Endodermal cell (in vitro differentiated cells): ENCODE data around the gene BSCL2. TPM values are rescaled to one million over a fixed set of nuclear protein-coding genes. Genes with fewer than 3 reads are reported as not detected.
"Not testable (repeated sequence)": the region's sequence is repeated elsewhere in the genome, so short reads cannot be mapped to it uniquely, and the experiment has no call there.

Experiments
- DNase-seq: peaks from one replicate; pipeline ENCODE4 v3.0.0-alpha.2; 2017
- H3K27ac ChIP-seq: 2 replicates; pipeline ENCODE4 v1.5.1; 2013; ENCODE audit warnings: mild to moderate bottlenecking, low read depth, low read length, moderate library complexity
- H3K27me3 ChIP-seq: 2 replicates; pipeline ENCODE4 v1.6.1; 2013; ENCODE audit warnings: mild to moderate bottlenecking, low read length, moderate library complexity; ENCODE audit not compliant: insufficient read depth, control insufficient read depth, poor library complexity, severe bottlenecking
- H3K36me3 ChIP-seq: 2 replicates; pipeline ENCODE4 v1.7.0; 2013; ENCODE audit warnings: mild to moderate bottlenecking, low read length, moderate library complexity; ENCODE audit not compliant: control insufficient read depth, insufficient read depth
- H3K4me1 ChIP-seq: one replicate; pipeline ENCODE4 v1.7.0; 2013; ENCODE audit warnings: low read length; ENCODE audit not compliant: control insufficient read depth, insufficient read depth
- H3K4me3 ChIP-seq: 2 replicates; pipeline ENCODE4 v1.5.1; 2013; ENCODE audit warnings: mild to moderate bottlenecking, low read length, moderate library complexity
- H3K9ac ChIP-seq: 2 replicates; pipeline ENCODE4 v1.6.1; 2013; ENCODE audit warnings: mild to moderate bottlenecking, low read length, moderate library complexity; ENCODE audit not compliant: poor library complexity, severe bottlenecking; ENCODE audit errors: extremely low read depth
- H3K9me3 ChIP-seq: 2 replicates; pipeline ENCODE4 v1.6.1; 2013; ENCODE audit warnings: mild to moderate bottlenecking, low read length, moderate library complexity; ENCODE audit not compliant: control insufficient read depth
- H3K27ac Mint-ChIP-seq: 2 replicates; pipeline ENCODE4 v1.8.0; 2020; ENCODE audit warnings: mixed read lengths
- H3K27me3 Mint-ChIP-seq: 2 replicates; pipeline ENCODE4 v1.8.0; 2021; ENCODE audit warnings: mild to moderate bottlenecking, mixed read lengths; ENCODE audit not compliant: insufficient read depth
- H3K36me3 Mint-ChIP-seq: 2 replicates; pipeline ENCODE4 v1.8.0; 2020; ENCODE audit warnings: low read depth, mixed read lengths
- H3K4me1 Mint-ChIP-seq: 2 replicates; pipeline ENCODE4 v1.8.0; 2020; ENCODE audit warnings: mixed read lengths
- H3K4me3 Mint-ChIP-seq: 2 replicates; pipeline ENCODE4 v1.8.0; 2020; ENCODE audit warnings: mild to moderate bottlenecking, moderate library complexity, mixed read lengths
- H3K9me3 Mint-ChIP-seq: 2 replicates; pipeline ENCODE4 v1.8.0; 2020; ENCODE audit warnings: mild to moderate bottlenecking, mixed read lengths
- WGBS, 2 experiments: methylation state at CpG; one replicate each; pipeline versions ENCODE4 v1.1.5 to v1.1.7; 2013; ENCODE audit warnings: missing lambda C conversion rate in 2 of 2, mixed read lengths in 1 of 2; ENCODE audit not compliant: insufficient coverage in 1 of 2, insufficient read length in 1 of 2; 5-methylcytosine and 5-hydroxymethylcytosine counted together
- total RNA-seq, 2 donors: library from RNA; stranded (reverse); fragmentation: NEBNext Ultra II Directional in 1 of 2; extraction: Animal tissue kit (Norgen Biotek cat#: 25700) in 1 of 2; gene quantifications; 2 replicates in 1 of 2; 3 replicates in 1 of 2; pipeline ENCODE4 v1.2.1, GENCODE V29; 2021
- TF ChIP-seq, protein P1 (sequence below): fragments of 200-600 bp; sonication (generic); conservative IDR thresholded peaks from 2 replicates; pipeline ENCODE4 v1.5.0; 2021; ENCODE audit warnings: antibody characterized with exemption, mild to moderate bottlenecking

The BSCL2 gene
- total RNA-seq, 2 donors from 2014 or later: 68.6 to 77.2 TPM

DNA sequence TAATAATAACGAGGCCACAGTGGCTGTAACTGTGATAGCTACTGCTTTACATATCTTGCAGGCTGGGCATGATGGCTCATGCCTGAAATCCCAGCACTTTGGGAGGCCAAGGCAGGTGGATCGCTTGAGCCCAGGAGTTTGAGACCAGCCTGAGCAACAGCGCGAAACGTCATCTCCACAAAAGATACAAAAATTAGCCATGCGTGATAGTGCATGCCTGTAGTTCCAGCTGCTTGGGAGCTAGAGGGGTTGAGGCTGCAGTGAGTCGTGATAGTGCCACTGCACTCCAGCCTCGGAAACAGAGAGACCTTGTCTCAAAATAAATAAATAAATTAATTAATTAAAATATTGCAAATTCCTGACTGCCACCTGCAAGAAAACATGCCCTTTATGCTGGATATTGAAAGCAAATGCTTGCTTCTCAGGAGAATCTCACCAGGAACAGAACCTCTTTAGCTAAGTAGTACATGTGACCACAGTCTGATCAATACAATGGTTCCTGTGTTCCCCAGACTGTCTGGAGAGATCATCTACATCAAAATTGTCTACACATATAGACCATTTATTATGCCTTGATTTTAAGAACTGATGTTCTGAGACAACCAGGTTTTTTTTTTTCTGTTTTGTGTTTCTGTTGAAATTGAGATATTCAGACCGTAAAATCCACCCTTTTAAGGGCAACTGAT is 40.4 kb upstream of the BSCL2 start:
- TF ChIP-seq, protein P1, sequence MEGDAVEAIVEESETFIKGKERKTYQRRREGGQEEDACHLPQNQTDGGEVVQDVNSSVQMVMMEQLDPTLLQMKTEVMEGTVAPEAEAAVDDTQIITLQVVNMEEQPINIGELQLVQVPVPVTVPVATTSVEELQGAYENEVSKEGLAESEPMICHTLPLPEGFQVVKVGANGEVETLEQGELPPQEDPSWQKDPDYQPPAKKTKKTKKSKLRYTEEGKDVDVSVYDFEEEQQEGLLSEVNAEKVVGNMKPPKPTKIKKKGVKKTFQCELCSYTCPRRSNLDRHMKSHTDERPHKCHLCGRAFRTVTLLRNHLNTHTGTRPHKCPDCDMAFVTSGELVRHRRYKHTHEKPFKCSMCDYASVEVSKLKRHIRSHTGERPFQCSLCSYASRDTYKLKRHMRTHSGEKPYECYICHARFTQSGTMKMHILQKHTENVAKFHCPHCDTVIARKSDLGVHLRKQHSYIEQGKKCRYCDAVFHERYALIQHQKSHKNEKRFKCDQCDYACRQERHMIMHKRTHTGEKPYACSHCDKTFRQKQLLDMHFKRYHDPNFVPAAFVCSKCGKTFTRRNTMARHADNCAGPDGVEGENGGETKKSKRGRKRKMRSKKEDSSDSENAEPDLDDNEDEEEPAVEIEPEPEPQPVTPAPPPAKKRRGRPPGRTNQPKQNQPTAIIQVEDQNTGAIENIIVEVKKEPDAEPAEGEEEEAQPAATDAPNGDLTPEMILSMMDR: no peak
- Histone ChIP-seq H3K9me3 (no peaks in the 10 kb centered on the region), H3K27me3 (no peaks in the 10 kb centered on the region), H3K4me3 (no peak overlapping the region), H3K9ac (no peak overlapping the region), H3K27ac (peak overlapping the region; percentile 68), H3K4me1 (no peaks in the 10 kb centered on the region), H3K36me3 (peaks cover 14% of the 10 kb centered on the region)
- H3K9me3 Mint-ChIP-seq: no peaks in the 10 kb centered on the region
- peaks cover 4% of the 10 kb centered on the region for H3K4me1 Mint-ChIP-seq
- H3K27ac Mint-ChIP-seq: no peak overlapping the region
- WGBS, 2 experiments: 92 to 96% methylated on average over 4 to 7 of the region's 9 CpGs
- no peak overlapping the region for H3K4me3 Mint-ChIP-seq
- H3K36me3 Mint-ChIP-seq: peaks cover 22% of the 10 kb centered on the region
- H3K27me3 Mint-ChIP-seq: no peaks in the 10 kb centered on the region
- DNase-seq: no peak

DNA sequence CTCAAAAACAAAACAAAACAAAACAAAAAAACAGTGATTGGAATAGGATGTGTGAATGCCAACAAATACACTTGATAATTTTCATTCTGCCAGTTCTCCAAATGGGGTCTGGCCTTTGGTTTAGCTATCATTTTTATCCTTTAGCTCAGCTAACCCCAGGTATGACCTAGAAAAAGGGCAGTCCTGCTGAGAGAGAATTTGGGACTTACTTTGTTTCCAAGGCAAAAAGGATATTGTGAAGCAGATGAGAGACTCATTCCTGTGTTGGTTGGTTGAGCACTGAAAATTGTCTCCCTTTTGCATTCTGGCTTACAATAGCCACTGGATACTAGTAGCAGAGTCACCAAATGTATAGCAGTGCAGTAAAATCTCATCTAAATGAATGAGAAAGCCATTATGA is 30.0 kb upstream of the BSCL2 start:
- no peak overlapping the region for H3K4me3 ChIP-seq
- no peak overlapping the region for H3K27ac ChIP-seq
- H3K27me3 ChIP-seq: no peaks in the 10 kb centered on the region
- no peak overlapping the region for H3K9ac ChIP-seq
- H3K4me1 ChIP-seq: no peaks in the 10 kb centered on the region
- H3K36me3 ChIP-seq: peaks cover 55% of the 10 kb centered on the region
- no peaks in the 10 kb centered on the region for H3K9me3 Mint-ChIP-seq
- TF ChIP-seq, protein P1: no peak
- H3K4me3 Mint-ChIP-seq: no peak overlapping the region
- H3K4me1 Mint-ChIP-seq: no peaks in the 10 kb centered on the region
- no peak for DNase-seq
- no peaks in the 10 kb centered on the region for H3K27me3 Mint-ChIP-seq
- no peaks in the 10 kb centered on the region for H3K9me3 ChIP-seq
- H3K27ac Mint-ChIP-seq: no peak overlapping the region
- peaks cover 38% of the 10 kb centered on the region for H3K36me3 Mint-ChIP-seq

DNA sequence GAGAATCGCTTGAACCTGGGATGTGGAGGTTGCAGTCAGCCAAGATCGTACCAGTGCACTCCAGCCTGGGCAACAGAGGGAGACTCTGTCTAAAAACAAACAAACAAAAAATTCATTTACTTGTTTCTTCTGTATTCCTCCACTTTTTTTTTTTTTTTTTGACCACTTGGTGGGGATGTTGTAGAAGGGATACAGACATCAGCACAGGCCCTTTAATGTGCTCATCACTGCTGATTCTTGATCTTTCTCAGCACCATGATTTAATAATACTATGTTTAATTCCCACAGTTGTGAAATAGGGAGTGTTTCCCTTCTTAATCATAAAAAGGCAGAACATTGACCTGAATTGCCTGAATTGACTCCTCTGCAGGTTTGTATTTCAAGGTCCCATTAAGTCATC is 25.6 kb upstream of the BSCL2 start:
- Mint-ChIP-seq H3K9me3 (no peaks in the 10 kb centered on the region), H3K27ac (no peak overlapping the region), H3K36me3 (peaks cover 29% of the 10 kb centered on the region), H3K4me3 (no peak overlapping the region), H3K27me3 (no peaks in the 10 kb centered on the region), H3K4me1 (peaks cover 4% of the 10 kb centered on the region)
- Histone ChIP-seq H3K4me3 (no peak overlapping the region), H3K4me1 (no peaks in the 10 kb centered on the region), H3K27ac (no peak overlapping the region), H3K36me3 (peaks cover 41% of the 10 kb centered on the region), H3K27me3 (no peaks in the 10 kb centered on the region), H3K9ac (no peak overlapping the region), H3K9me3 (no peaks in the 10 kb centered on the region)
- WGBS, 2 experiments: 94% methylated on average over 2 of the region's 2 CpGs; no CpG with 5 or more reads in 1 of the 2 experiments
- TF ChIP-seq, protein P1: peak; percentile 59
- DNase-seq: no peak

DNA sequence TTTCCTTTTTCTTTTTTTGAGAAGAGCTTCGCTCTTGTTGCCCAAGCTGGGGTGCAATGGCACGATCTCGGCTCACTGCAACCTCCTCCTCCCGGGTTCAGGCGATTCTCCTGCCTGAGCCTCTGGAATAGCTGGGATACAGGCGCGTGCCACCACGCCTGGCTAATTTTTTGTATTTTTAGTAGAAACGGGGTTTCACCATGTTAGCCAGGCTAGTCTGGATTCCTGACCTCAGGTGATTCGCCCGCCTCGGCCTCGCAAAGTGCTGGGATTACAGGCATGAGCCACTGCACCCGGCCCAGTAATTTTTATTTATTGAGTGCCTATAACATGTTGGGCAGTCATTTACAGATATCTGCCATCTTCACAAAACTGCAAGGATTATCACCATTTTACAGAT is 22.9 kb upstream of the BSCL2 start:
- DNase-seq, H3K4me1 ChIP-seq, H3K4me1 Mint-ChIP-seq, H3K27me3 Mint-ChIP-seq, H3K27ac ChIP-seq, H3K9me3 ChIP-seq, H3K27me3 ChIP-seq, H3K9ac ChIP-seq, H3K9me3 Mint-ChIP-seq: not testable (repeated sequence)
- Mint-ChIP-seq H3K4me3 (peak overlapping the region; percentile 96), H3K27ac (peak overlapping the region; percentile 35), H3K36me3 (peaks cover 24% of the 10 kb centered on the region)
- WGBS, 2 experiments: 90 to 94% methylated on average over 13 to 14 of the region's 14 CpGs
- Histone ChIP-seq H3K36me3 (peaks cover 28% of the 10 kb centered on the region), H3K4me3 (peak overlapping the region; percentile 97)
